ENCODE measurements around the gene ZNF275.
"Not testable (repeated sequence)": the region's sequence is repeated elsewhere in the genome, so short reads cannot be mapped to it uniquely, and the experiment has no call there.

Gene ZNF275

GRCh38 chrX:153319295-153320046 lies 14.5 kb upstream of the ZNF275 start:
- no peak for DNase-seq (ENCODE audit: low read depth)

DNA sequence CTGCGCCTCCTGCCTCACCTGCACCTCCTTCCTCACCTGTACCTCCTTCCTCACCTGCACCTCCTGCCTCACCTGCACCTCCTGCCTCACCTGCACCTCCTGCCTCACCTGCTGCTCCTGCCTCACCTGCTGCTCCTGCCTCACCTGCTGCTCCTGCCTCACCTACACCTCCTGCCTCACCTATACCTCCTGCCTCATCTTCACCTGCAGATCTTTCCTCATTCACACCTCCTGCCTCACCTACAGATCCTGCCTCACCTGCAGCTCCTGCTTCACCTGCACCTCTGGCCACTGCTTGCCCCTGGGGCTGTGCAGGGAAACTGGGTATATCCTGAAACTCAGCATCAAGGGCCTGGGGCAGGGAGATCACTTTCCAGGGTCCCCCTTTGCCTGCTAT lies 13.9 kb upstream of the ZNF275 start:
- DNase-seq (ENCODE audit: low read depth), result not testable (repeated sequence)

- DNase-seq (ENCODE audit: low read depth), result no peak
Measured at GRCh38 chrX:153320555-153321184, 13.3 kb upstream of the ZNF275 start.

- DNase-seq (ENCODE audit: low read depth), result no peak
Measured at GRCh38 chrX:153321381-153322124, 12.4 kb upstream of the ZNF275 start, which contains the start of gene PNMA6F. PNMA6F (minus strand) TSS chrX:153321767; CDS start chrX:153320674, 1,093 bp downstream.

- DNase-seq (ENCODE audit: low read depth), result no peak
Measured at GRCh38 chrX:153327561-153327960, 6.4 kb upstream of the ZNF275 start.

GRCh38 chrX:153333266-153333665 lies 687 bp upstream of the ZNF275 start:
- DNase-seq (ENCODE audit: low read depth), result no peak

DNA sequence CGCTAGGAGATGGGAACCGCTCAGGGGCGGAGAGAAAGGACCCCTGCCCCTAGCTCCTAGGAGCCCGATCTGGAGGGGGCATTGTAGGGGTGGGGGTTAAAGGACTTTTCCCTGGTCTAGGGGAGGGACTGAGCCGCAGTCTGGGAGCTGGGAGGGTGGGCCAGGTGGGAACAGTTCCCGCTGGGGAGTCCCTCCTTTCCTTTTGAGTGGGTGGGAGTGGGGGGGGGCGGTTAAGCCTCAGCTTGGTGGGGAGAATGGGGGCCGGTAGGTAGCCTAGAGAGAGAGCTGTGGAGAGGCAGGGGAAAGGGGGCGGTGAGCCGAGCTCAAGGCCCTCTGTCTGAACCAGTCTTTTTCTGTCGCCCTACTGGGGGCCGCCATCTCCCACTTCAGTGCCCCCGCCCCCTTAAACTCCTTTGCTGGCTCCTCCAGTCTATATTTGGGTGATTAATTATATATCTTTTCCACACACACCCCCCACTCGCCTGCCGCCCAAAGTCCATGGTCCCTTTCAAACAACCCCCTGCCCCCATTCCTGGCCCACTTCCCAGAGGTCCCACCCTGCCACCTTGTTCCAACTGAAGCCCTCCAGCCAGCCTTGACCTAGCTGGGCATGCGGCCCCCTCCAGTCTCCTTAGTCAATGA lies 822 bp downstream of the ZNF275 start:
- DNase-seq (ENCODE audit: low read depth), result no peak

GRCh38 chrX:153336121-153336894 lies 2.4 kb downstream of the ZNF275 start:
- no peak for DNase-seq (ENCODE audit: low read depth)

GRCh38 chrX:153336988-153337387 lies 3.0 kb downstream of the ZNF275 start:
- no peak for DNase-seq (ENCODE audit: low read depth)

DNA sequence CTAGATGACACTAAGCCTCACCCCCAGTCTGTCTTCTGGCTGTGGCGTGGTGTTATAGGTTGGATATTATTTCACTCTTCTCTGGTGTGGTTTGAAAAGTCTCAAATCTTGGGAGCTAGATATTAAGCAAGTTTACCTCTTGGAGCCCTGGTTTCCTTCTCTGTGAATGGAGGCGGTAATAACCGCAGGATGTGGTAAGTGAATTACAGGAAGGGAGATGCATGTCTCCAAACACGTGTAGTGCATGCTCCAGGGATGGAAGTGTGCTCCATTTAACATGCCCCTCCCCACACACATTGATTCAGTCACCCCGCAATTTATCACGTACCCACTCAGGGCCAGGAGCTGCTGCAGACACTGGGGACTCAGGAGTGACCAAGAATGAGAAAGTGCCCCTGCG lies 4.9 kb downstream of the ZNF275 start:
- DNase-seq (ENCODE audit: low read depth), result no peak

- DNase-seq (ENCODE audit: low read depth), result no peak
Measured at GRCh38 chrX:153339662-153340061, 5.7 kb downstream of the ZNF275 start.

GRCh38 chrX:153340111-153340510 lies 6.2 kb downstream of the ZNF275 start:
- no peak for DNase-seq (ENCODE audit: low read depth)

DNA sequence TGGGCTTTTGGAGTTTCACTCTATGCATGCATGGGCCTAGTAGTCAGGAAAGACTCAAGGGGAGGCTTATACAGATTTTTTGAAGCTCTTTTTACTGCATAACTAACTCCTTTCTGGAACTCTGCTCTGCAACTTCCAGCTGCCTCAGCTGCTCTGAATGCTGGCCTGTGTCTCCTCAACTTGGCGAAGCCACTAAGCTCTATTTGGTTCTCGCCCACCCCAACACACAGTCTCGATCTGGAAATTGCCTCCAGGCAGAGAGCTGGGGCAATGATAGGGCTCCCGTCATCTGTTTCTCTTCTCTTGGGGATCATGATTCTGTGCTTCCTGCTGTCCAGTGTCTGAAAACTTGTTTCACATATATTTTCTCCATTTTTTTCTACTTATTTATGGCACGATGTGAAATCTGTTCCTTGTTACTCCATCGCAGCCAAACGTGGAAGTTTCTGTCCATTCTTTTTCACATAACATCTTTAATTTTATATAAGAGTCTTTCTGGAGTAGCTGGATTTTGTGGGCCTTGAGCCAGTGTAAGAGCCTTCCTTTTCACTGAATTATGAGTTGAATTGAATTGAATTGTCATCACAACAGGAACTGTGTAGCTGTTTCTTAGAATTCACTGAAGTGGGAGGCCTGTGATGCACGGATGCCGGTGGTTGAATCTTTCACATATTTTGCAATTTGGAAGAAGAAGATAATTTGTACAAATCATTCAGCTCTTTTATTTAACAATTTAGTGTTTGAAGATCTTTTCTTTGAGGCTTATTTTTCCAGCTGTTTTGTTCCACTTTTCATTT lies 9.0 kb downstream of the ZNF275 start:
- no peak for DNase-seq (ENCODE audit: low read depth)

DNA sequence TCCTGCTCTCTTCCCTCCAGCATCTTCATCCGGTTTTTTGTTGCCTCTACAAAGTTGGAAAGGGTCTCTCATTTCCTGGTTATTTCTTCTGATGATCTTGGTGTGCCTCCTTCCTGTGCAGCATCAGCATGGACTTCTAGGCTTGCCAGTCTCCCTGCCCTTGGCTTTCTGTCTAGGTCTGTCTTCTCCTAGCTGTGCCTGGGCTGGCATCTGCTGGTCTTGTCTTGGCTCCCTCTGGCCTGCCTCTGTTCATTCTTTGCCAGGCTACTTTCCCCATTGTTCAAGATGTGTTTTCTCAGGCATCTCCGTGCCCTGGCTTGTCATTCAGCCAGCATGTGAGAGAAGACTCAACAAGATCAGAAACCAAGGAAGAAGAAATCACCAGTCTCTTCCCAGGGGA lies 9.7 kb downstream of the ZNF275 start:
- no peak for DNase-seq (ENCODE audit: low read depth)

- no peak for DNase-seq (ENCODE audit: low read depth)
Measured at GRCh38 chrX:153347530-153347929, 13.6 kb downstream of the ZNF275 start.

GRCh38 chrX:153348421-153348820 lies 14.5 kb downstream of the ZNF275 start:
- no peak for DNase-seq (ENCODE audit: low read depth)

DNA sequence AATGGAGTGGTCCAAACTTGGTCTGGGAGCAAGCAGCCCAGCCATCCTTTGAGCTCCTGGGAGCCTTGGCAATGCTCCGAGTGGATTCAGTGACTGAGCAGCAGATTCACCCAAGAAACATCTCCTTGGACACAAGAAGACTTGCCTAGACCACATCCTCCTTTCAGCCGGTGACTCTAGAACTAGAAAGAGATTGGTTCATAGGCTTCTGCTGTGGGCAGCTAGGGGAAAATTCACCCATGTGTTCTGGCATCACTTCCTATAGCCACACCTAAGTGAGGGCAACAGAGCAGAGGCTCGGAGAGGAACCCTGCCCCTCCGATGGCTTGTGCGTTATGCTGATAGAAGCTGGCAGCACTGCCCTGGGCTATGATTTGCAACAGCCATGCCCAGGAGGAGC lies 16.0 kb downstream of the ZNF275 start:
- no peak for DNase-seq (ENCODE audit: low read depth)

- no peak for DNase-seq (ENCODE audit: low read depth)
Measured at GRCh38 chrX:153351981-153352380, 18.0 kb downstream of the ZNF275 start.

DNA sequence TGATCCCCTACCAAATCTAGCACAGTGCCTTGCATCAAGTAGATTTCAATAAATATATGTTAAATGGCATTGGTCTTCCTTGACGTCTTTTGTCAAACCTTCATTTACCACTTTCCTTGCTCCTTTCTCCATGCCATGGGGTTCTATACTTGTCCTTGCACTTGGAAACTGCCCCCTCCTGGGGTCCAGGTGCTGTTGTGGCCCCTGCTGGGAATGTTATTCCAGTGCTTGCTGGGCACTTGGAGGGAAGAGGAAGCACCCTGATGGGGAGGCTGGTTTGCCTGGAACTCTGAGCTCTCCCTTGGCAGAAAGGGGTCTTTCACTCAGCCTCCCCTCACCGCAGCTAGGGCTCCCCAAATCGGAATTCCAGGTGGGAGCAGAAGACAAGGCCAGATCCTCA lies 18.9 kb downstream of the ZNF275 start:
- DNase-seq (ENCODE audit: low read depth), result no peak

GRCh38 chrX:153353416-153353815 lies 19.5 kb downstream of the ZNF275 start:
- no peak for DNase-seq (ENCODE audit: low read depth)

GRCh38 chrX:153357877-153358276 lies 23.9 kb downstream of the ZNF275 start:
- DNase-seq (ENCODE audit: low read depth), result no peak
